ENCODE data around the gene URB1. TPM values are rescaled to one million over a fixed set of nuclear protein-coding genes. Genes with fewer than 3 reads are reported as not detected.

URB1 gene
- total and polyA plus RNA-seq, 12 donors, result 5.2 to 31.6 (median 16.1) TPM

DNA sequence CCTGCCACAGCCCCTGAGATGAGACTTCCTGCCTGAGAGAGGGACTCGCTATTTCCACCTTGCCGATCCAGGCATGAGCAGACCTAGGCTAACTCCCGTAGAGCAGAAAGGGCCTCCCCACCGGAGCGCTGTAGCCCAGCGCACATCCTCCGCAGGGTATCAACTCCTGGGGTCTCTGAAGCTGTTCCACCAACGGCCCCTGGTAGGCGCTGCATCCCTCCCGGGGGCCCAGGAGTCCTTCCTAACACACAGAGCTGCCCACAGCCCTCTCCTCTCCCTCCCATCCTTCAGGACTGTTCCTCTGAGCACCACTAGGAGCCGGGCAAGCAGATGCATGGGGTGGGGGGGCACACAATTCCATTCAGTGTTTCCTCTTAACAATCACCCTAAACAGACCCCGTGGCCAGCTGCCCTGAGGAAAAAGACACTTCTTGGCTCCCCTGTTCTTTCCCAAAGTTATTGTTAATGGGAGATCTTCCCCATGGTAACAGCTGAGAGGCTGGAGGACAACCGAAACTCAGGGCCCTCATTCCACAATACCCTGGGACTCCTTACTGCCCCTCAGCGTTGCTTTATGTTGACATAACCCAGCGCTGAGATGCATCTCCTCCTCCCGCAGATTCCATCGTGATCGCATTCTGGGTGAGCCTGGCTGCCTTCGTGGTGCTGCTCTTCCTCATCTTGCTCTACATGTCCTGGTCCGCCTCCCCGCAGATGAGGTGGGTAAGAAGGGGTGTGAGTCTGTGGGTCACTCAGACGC is 86.6 kb downstream of the URB1 start:
- intact Hi-C loops (cut with DNase I), result no loop called here
- peak in 1 of 7 donors; percentile 55 for DNase-seq
- H3K4me1 ChIP-seq (replicated peaks in 1 of 2), result peaks cover 6 to 16% of the 10 kb centered on the region in 2 donors
- H3K9me3 ChIP-seq (replicated peaks in 1 of 3), result no peaks in the 10 kb centered on the region
- TF ChIP-seq, protein P1, sequence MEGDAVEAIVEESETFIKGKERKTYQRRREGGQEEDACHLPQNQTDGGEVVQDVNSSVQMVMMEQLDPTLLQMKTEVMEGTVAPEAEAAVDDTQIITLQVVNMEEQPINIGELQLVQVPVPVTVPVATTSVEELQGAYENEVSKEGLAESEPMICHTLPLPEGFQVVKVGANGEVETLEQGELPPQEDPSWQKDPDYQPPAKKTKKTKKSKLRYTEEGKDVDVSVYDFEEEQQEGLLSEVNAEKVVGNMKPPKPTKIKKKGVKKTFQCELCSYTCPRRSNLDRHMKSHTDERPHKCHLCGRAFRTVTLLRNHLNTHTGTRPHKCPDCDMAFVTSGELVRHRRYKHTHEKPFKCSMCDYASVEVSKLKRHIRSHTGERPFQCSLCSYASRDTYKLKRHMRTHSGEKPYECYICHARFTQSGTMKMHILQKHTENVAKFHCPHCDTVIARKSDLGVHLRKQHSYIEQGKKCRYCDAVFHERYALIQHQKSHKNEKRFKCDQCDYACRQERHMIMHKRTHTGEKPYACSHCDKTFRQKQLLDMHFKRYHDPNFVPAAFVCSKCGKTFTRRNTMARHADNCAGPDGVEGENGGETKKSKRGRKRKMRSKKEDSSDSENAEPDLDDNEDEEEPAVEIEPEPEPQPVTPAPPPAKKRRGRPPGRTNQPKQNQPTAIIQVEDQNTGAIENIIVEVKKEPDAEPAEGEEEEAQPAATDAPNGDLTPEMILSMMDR (IDR thresholded peaks at IDR 0.05), result peak in 2 of 6 experiments; percentile 5 to 35
- TF ChIP-seq POLR2A (IDR thresholded peaks at IDR 0.05), result no peak
- H3K36me3 ChIP-seq (replicated peaks in 1 of 2), result no peaks in the 10 kb centered on the region
- H3K4me3 ChIP-seq, result no peak overlapping the region
- no peak overlapping the region for H3K27ac ChIP-seq
- WGBS, 4 donors, result 67 to 75% (median 73%) methylated on average over 14 to 22 of the region's 22 CpGs
- no peaks in the 10 kb centered on the region for H3K27me3 ChIP-seq

DNA sequence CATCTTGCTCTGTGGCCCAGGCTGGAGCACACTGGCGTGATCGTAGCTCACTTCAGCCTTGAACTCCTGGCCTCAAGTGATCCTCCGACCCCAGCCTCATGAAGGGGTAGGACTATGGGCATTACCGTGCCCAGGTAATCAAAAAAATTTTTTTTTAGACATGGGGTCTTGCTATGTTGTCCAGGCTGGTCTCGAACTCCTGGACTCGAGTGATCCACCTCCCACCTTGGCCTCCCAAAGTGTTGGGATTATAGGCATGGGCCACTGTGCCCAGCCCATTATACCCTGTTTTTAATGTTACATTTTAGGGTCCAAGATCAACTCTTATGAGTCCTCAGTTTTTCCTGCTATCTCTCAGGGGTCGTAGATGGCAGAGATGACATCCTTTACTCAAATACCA is 87.8 kb downstream of the URB1 start:
- Histone ChIP-seq H3K9me3 (replicated peaks in 1 of 3) (no peaks in the 10 kb centered on the region), H3K36me3 (replicated peaks in 1 of 2) (no peaks in the 10 kb centered on the region), H3K4me1 (replicated peaks in 1 of 2) (peaks cover 6 to 16% of the 10 kb centered on the region in 2 donors), H3K4me3 (no peak overlapping the region), H3K27ac (no peak overlapping the region), H3K27me3 (no peaks in the 10 kb centered on the region)
- 85 to 94% (median 92%) methylated on average over 6 to 7 of the region's 7 CpGs for WGBS, 4 donors
- DNase-seq, result peak in 1 of 7 donors; percentile 27
- intact Hi-C loops (cut with DNase I), result no loop called here
- TF ChIP-seq, protein P1 (IDR thresholded peaks at IDR 0.05), result no peak

- Histone ChIP-seq H3K9me3 (replicated peaks in 1 of 3) (no peaks in the 10 kb centered on the region), H3K4me1 (replicated peaks in 1 of 2) (peaks cover 5 to 19% of the 10 kb centered on the region in 2 donors)
- DNase-seq, result peak in 1 of 7 donors; percentile 6
Measured at GRCh38 chr21:32303385-32303784, 89.4 kb downstream of the URB1 start.

DNA sequence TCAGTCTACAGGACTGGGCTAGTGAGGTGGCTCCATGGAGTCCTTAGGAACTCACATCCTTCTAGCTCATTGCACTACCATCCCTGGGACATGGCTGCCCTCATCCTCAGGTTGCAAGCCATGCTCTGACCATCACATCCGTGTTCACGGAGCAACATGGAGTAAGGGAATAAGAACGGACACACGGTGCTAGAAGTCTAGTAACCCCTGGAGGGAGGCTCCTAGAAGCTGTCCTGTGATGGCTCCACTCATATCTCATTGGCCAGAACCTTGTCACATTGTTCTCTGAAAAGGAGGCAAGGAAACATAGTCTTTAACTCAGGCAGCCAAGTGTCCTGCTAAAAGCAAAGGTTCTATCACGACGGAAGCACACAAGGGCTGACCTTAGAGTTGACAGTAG is 90.3 kb downstream of the URB1 start:
- DNase-seq, result peak in 1 of 7 donors; percentile 41
- 86 to 93% (median 90%) methylated on average over 6 of the region's 6 CpGs for WGBS, 4 donors
- TF ChIP-seq, protein P1 (IDR thresholded peaks at IDR 0.05), result no peak
- TF ChIP-seq POLR2A (IDR thresholded peaks at IDR 0.05), result no peak

More at GRCh38 chr21:32303385-32303784, 89.4 kb downstream of the URB1 start:
- 79 to 100% (median 100%) methylated on average over 1 of the region's 1 CpG for WGBS, 4 donors
- no peaks in the 10 kb centered on the region for H3K36me3 ChIP-seq (replicated peaks in 1 of 2)
- H3K4me3 ChIP-seq, result no peak overlapping the region
- no peak overlapping the region for H3K27ac ChIP-seq
- H3K27me3 ChIP-seq, result no peaks in the 10 kb centered on the region
- TF ChIP-seq POLR2A (IDR thresholded peaks at IDR 0.05), result no peak
- TF ChIP-seq, protein P1 (IDR thresholded peaks at IDR 0.05), result no peak
- intact Hi-C loops (cut with DNase I), result no loop called here

More for the DNA sequence above, 90.3 kb downstream of the URB1 start:
- intact Hi-C loops (cut with DNase I), result no loop called here
- Histone ChIP-seq H3K36me3 (replicated peaks in 1 of 2) (no peaks in the 10 kb centered on the region), H3K27me3 (no peaks in the 10 kb centered on the region), H3K4me1 (replicated peaks in 1 of 2) (peaks cover 5 to 23% of the 10 kb centered on the region in 2 donors), H3K27ac (no peak overlapping the region), H3K4me3 (no peak overlapping the region), H3K9me3 (replicated peaks in 1 of 3) (no peaks in the 10 kb centered on the region)
